HG03439 (cell line): ENCODE results near the gene AARS2.

Experiments used
- ATAC-seq: cut with Tn5 transposase; IDR thresholded peaks from one replicate; pipeline ENCODE4 v1.9.1; 2021; ENCODE audit warnings: mild to moderate bottlenecking, moderate library complexity; ENCODE audit not compliant: unreplicated experiment

The AARS2 gene

GRCh38 chr6:44250718-44251123, 62.4 kb downstream of the AARS2 start:
- ATAC-seq, result no peak

GRCh38 chr6:44250067-44250717, 63.0 kb downstream of the AARS2 start:
- ATAC-seq, result no peak
